OCI-LY3 (cell line): Measurements from ENCODE around the gene SHROOM3.

Source experiments
- EZH2phosphoT487 ChIP-seq: fragments of 200-600 bp; shearing (Covaris generic); IDR thresholded peaks from 2 replicates; pipeline ENCODE4 v1.6.1; 2018; ENCODE audit warnings: antibody characterized with exemption, mixed run types, low read depth
- TF ChIP-seq, protein P1 (sequence below): fragments of 200-600, 300-600 bp; sonication (generic); IDR thresholded peaks from 2 replicates; pipeline ENCODE4 v1.5.1; 2014; ENCODE audit warnings: antibody characterized with exemption, low read length, low read depth

GRCh38 chr4:76690011-76690905 is 255.2 kb downstream of the SHROOM3 start:
- TF ChIP-seq, protein P1, sequence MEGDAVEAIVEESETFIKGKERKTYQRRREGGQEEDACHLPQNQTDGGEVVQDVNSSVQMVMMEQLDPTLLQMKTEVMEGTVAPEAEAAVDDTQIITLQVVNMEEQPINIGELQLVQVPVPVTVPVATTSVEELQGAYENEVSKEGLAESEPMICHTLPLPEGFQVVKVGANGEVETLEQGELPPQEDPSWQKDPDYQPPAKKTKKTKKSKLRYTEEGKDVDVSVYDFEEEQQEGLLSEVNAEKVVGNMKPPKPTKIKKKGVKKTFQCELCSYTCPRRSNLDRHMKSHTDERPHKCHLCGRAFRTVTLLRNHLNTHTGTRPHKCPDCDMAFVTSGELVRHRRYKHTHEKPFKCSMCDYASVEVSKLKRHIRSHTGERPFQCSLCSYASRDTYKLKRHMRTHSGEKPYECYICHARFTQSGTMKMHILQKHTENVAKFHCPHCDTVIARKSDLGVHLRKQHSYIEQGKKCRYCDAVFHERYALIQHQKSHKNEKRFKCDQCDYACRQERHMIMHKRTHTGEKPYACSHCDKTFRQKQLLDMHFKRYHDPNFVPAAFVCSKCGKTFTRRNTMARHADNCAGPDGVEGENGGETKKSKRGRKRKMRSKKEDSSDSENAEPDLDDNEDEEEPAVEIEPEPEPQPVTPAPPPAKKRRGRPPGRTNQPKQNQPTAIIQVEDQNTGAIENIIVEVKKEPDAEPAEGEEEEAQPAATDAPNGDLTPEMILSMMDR, result no peak
- no peak for TF ChIP-seq EZH2phosphoT487
